HuH-7 (cell line): ENCODE measurements around the gene ITPR3.
"Not testable (repeated sequence)": the region's sequence is repeated elsewhere in the genome, so short reads cannot be mapped to it uniquely, and the experiment has no call there.

Experiments
- DNase-seq: peaks from one replicate; pipeline ENCODE4 v3.0.0; 2011; ENCODE audit warnings: low spot score

Gene ITPR3

DNA sequence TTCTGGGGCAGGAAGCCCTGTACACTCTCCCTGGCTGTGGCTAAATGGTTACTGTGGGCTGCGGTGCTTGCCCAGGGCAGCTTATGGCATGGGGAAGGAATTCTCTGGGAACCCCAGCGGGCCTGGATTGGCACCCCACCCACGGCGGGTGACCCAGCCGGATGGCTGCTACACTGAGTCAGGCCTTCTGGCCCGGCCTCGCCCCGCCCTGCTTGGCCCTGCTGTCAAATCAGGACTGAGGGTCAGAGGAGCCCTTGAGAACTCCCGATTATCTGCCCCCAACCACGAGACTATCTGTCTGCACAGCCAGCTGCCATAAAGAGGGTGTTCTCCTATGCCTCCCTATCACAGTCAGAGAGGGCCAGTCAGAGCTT is 7.3 kb upstream of the ITPR3 start:
- no peak for DNase-seq

GRCh38 chr6:33616113-33616512 is 5.0 kb upstream of the ITPR3 start:
- DNase-seq, result no peak

DNA sequence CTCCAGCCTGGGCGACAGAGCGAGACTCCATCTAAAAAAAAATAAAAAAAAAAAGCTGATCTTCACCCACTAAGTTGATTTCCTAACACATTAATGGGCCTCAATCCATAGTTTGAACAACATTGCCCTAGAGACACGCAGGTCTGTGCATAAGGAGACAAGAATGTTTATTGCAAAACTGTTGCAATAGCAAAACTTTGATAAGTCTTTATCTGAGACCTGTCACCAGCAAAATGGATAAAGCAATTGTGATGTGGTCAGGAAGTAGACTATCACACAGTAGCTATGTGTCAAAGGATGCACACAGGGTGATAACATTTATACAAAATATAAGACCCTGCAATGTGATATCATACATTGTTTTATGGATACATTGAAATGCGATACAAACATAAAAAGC is 4.2 kb upstream of the ITPR3 start:
- no peak for DNase-seq

DNA sequence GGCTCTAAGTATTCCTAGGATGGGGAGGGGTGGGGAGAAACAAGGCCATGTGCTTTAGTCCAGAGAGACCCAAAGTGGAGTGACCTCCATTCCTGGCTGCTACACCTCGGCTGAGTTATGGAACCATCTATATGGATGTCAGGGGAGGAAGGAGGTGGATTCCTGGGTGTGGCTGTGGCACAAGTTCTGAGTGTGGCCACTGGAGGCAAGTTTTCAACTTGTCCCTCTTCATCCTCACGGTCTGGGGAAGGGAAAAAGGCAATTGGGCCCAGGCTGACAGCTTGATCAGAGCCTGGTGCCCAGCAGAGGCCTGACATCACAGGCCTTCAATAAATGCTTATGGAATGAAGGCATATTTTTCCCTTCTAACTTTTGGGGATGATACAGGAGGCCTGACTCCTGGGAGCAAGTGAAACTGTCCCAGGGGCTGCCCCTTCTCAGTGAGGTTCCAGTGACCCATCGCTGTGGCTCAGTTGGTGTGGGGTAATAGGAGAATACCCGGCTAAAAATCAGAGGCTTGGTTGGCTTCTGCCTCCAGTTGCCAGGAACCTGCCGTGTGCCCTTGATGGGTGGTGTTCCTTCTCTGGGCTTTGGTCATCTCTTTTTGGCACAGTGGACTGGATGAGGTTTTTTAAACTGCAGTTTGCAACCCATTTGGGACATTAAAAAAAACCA is 1.8 kb upstream of the ITPR3 start:
- DNase-seq, result peak; percentile 45

GRCh38 chr6:33620158-33620855 is 815 bp upstream of the ITPR3 start:
- DNase-seq, result no peak

GRCh38 chr6:33621711-33622388 is 728 bp downstream of the ITPR3 start:
- no peak for DNase-seq

DNA sequence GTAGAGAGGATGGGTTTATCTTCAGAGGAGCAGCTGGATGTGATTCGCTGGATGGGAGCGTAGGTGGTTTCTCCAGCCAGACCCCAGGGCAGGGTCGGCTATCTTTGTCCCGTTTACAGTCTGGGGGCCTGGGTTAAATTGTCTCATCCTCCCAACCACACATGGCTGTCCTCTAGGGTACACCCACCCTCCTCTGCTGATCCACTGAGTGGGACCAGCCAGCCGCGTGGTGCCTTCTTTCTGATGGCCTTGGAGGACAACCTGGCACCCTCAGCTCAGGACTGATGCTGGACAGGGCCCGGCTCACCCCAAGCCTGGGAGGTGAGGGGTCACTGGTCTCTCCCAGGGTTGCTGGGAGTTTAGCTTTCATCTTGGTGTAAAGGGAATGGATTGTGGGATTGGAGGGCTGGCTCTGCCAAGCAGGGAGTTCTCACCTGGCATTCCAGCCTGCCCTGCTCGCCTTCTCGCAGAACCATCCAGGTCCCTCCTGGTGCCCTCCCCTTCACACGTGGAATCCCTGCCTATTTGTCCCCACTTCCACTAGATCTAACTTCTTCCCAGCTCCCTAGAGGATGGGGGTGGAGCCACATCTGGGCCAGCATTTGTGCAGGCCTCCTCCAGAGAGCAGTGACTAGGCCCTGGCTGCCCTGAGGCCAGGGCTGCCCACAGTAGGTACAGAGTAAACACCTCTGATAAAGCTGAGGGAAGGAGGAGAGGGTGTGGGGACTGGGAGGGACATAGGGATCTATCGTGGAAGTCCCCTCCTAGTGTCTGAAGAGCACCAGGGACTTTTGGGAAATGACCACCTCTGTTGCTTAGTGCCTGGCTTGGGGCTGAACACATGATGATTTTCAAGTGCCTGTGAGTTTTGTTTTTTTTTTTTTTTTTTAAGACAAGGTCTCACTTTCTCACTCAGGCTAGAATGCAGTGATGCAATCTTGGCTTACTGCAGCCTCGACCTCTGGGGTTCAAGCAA is 1.6 kb downstream of the ITPR3 start:
- DNase-seq, result no peak

DNA sequence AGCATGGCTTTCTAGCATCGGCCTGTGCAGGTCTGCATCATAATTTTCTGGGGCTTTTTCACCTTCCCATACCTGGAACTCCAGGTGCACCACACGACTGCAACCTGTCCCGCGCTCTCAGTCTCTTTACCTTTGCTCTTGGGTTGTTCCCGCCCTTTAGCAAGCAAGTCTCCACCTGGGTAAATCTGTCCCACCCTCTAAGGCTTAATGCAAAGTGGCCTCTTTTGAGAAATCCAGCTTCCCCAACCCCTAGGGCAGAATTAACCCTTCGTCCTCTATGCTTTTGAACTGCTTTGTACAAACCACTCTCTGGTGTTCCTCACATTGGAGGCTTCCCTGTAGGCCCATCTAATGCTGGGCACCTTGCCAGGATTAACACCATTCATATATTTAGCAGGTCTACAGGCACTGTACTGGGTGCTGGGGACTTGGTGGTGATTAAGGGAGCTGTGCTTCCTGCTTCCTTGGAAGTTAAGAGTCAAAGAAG is 2.8 kb downstream of the ITPR3 start:
- DNase-seq, result no peak

DNA sequence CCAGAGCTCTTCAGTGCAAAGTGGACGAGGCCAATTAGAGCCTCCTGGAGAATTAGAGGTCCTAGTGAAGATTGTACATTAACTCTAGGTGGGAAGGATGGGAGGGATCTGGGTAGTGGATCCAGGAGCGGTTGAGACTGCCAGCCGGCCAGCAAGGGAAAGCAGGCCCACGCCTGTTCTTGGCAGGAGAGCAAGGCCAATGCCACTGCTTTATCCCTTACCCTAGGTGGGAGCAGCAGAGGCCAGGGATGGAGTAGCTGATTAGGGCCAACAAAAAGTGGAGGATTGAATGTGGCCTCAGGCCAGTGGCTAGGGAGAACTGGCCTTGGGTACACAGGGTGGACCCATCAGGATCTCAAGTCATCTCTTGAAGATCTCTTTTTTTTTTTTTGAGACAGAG is 3.7 kb downstream of the ITPR3 start:
- no peak for DNase-seq

DNA sequence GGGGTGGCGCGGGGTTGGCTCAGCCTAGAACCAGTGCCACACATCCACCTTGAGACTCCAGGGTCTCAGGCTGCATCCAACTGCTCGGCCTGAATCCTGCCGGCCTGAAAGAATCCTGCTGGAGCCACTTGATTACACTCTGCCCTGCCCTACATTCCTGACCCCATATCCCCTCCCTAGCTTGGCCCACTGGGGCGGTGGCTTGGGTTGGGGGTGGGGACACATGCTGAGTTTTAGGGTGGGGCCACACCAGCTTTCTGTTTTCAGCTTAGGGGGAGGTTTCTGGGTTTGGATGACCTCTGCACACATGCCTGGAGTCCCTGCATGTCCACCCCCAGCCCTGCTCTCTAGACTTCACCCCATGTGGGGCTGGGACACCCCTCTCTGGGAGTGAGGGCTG is 6.8 kb downstream of the ITPR3 start:
- no peak for DNase-seq

- DNase-seq, result no peak
Measured at GRCh38 chr6:33628401-33628964, 7.4 kb downstream of the ITPR3 start.

GRCh38 chr6:33630014-33630413 is 8.9 kb downstream of the ITPR3 start:
- DNase-seq, result no peak

- DNase-seq, result not testable (repeated sequence)
Measured at GRCh38 chr6:33631521-33631920, 10.4 kb downstream of the ITPR3 start.

GRCh38 chr6:33631971-33632557 is 10.9 kb downstream of the ITPR3 start:
- DNase-seq, result no peak

DNA sequence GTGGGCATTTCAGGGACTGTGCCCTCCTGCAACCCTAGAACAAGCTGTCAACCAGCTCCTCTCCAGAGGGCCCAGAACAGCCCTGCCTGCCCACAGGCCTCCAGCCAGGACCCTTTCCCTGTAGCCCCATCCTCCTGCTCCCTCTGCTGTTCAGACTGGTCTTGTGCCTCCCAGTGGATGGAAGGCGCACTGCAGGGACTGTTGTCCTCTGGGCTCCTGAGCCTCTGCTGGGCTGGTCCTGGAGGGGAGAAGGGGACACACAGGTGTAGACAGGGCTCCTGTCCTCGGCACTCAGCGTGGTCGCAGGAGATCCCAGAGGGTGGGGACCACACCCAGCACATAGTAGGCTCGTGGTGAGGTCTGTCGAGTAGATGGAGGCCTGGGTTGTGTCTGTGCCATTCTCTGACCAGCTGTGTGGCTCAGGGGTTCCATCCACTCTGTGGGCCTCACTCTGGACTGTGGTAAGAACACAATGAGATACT is 11.5 kb downstream of the ITPR3 start:
- DNase-seq, result peak; percentile 79

DNA sequence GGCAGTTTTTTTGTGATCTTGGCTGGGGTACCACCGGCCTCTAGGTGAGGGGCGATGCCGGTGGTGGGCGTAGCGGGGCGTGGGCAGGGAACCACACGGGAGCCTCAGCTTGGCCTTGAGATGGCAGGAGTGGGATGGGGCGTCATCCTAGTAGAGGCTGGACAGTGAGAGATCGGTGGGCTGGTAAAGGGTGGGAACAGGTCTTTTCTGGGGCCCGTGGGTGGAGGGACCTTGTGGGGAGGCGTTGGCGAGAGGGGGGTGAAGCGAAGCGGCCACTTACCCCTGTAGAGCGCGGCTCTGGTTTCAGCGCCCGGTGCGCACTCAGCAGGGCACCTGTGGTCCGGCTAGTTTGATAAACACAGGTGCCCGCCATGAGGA is 12.0 kb downstream of the ITPR3 start:
- no peak for DNase-seq

GRCh38 chr6:33633462-33634158 is 12.5 kb downstream of the ITPR3 start:
- peak; percentile 49 for DNase-seq

GRCh38 chr6:33634161-33634727 is 13.1 kb downstream of the ITPR3 start:
- DNase-seq, result peak; percentile 51

DNA sequence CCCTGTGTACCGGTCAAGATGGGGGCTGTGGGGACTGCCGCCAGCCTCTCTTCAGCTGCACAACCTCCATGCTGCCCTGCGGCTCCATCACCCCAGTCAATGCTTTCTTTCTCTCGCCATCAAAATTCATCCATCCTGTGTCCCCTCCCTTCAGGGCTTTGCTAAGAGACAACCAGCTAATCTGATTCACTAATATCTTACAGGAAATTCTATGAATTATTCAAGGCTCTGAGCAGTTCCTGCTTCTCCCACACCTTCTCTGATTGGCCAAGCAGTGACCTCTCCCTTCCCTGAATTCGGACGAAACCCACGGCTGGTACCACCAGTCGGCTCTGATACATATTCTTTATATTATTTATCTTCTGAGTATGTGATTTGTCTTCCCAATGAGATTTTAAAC is 13.8 kb downstream of the ITPR3 start:
- no peak for DNase-seq

- DNase-seq, result no peak
Measured at GRCh38 chr6:33636655-33637054, 15.5 kb downstream of the ITPR3 start.
